T-helper 1 cell treated with Interleukin-12 subunit alpha and Interleukin-12 subunit beta and Interleukin-4 antibody, amounts not matched to agents 30 ng/mL and 1 ng/mL, for 36 hours (primary cell): ENCODE results near the gene LHFPL3. TPM values are rescaled to one million over a fixed set of nuclear protein-coding genes. Genes with fewer than 3 reads are reported as not detected.

ENCODE experiments used
- total RNA-seq: library from RNA; stranded (reverse); gene quantifications from 2 replicates; pipeline ENCODE4 v1.2.3, GENCODE V29; 2022

Gene LHFPL3
- total RNA-seq, 1 donor from 2014 or later = not detected

Other genes with a start within 250 kb of the LHFPL3 start
- gene ORC5, start 120.6 kb upstream of the LHFPL3 start, total RNA-seq = 22.6 and 23.7 TPM in 2 replicates